GM12872 (cell line): ENCODE measurements around the gene PLAC1.

Experiments used
- TF ChIP-seq, protein P1 (sequence below): IDR thresholded peaks from 3 replicates; pipeline ENCODE4 v1.5.1; 2011; ENCODE audit warnings: low read depth, mild to moderate bottlenecking, low read length, moderate library complexity; ENCODE audit not compliant: insufficient read depth

Gene PLAC1, protein sequence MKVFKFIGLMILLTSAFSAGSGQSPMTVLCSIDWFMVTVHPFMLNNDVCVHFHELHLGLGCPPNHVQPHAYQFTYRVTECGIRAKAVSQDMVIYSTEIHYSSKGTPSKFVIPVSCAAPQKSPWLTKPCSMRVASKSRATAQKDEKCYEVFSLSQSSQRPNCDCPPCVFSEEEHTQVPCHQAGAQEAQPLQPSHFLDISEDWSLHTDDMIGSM

DNA sequence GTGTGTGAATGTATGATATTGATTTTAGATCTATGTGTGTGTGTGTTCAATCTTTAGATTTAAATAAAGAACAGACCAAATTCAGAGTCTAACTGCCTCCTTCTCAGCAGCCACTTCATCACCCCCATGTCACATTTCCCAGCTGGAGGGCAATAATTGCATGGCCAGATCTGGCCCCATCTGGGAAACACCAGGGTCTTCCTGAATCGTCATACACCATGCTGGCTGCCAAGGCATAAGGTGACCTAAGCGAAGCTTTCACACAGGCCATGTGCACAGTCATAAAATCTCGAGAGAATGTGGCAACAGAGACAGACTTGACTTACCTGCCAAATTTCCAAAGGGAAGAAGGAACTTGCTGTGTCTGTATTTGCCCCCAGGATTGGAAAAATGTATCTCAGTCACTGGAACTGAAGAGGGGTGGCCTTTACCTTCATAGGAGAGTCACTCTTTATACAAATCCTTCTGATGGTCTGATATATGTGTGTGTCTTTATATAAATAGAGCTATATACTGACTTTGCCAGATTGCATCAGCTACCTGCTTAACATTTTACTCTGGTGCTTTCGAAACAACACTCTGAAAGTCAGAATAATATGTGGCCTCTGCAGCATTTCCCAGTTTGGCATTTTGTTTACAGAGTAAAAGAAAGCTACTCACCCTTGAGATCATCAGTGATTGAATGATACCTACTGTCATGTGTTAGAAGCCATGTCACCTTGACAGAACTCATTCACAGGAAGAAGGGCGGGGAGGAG is at the start of gene PLAC1:
Gene PLAC1 (minus strand): TSS at position 470 of the 758 bp plus-strand sequence. CDS start 91,789 bp downstream, outside the sequence.
- TF ChIP-seq, protein P1, sequence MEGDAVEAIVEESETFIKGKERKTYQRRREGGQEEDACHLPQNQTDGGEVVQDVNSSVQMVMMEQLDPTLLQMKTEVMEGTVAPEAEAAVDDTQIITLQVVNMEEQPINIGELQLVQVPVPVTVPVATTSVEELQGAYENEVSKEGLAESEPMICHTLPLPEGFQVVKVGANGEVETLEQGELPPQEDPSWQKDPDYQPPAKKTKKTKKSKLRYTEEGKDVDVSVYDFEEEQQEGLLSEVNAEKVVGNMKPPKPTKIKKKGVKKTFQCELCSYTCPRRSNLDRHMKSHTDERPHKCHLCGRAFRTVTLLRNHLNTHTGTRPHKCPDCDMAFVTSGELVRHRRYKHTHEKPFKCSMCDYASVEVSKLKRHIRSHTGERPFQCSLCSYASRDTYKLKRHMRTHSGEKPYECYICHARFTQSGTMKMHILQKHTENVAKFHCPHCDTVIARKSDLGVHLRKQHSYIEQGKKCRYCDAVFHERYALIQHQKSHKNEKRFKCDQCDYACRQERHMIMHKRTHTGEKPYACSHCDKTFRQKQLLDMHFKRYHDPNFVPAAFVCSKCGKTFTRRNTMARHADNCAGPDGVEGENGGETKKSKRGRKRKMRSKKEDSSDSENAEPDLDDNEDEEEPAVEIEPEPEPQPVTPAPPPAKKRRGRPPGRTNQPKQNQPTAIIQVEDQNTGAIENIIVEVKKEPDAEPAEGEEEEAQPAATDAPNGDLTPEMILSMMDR: no peak

DNA sequence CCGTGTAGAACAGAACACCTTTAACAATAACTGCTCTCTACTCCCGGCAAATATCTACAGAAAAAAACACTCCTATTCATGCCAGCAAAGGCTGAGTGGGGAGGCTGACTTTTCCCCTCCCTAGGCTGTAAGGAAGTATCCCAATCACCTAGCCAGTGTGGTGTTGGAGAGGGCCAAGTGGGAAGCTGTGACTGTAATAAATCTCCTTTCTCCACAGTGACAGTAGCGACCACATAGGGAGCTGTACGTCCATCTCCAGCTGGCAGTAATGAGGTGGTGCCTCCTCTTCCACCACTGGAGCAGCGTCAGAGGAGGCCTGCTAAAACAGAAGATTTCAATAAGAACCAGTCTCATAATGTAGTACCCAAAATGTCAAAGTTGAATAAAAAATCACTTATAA is 47.9 kb upstream of the PLAC1 start:
- TF ChIP-seq, protein P1: no peak

DNA sequence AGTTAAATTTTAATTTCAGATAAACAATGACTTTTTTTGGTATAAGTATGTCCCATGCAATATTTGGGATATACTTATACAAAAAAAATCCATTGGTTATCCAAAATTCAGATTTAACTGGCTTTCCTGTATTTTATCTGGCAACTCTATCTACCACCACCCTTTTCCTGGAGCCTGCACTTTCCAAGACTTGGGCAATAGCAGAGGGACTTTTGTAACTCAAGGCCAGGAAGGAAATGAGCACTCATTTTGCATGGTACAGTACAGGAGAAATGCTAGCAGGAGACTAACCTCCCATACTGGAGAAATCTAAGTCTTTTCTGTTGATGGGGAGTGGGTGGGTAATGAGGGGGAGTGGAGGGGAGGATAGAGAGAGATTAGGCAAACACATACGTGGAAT is 37.7 kb upstream of the PLAC1 start:
- TF ChIP-seq, protein P1: no peak

DNA sequence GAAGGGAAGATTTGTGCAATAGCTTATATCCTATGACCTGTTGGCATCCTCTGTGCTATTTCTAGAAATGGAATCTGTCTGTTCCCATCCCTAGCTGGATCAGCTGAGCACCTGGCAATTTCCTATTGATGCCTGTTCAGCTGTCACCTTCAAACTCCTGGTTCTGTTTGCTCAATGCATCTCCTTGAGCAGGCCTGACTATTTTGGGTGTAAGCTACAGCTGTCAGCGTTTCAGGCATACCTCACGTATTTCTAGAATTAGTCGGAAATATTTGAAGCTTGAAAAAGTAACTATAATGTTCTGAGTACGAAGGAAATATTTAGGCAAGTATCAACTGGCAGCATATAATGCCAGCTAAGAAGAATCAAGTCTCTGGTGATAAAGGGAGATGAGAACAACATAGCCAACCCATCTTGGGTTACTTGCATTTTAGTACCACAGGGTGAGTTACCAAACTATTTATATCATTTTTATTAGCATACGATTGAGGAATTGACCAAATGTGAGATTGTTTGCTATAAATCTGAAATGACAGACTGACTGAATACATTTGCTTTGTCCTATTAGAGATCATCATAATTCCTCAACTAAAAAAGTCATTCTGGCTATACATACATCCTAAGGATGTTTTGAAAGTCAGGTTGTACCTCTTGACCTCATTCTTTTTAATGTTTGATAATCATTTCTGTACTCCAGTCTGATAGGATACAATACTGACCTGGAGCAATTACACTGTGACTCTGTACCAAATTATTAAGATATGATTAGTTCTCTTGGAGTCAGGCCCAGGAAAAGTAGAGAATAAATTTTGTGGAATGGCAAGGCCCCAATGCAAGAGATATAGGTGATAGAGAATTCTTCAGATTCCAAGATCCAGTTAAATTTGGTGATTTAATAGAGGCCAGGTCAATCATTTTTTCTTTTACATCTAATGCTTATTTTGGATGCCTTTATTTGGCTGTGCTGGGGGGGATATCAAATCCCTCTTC is 36.4 kb upstream of the PLAC1 start:
- TF ChIP-seq, protein P1: no peak

DNA sequence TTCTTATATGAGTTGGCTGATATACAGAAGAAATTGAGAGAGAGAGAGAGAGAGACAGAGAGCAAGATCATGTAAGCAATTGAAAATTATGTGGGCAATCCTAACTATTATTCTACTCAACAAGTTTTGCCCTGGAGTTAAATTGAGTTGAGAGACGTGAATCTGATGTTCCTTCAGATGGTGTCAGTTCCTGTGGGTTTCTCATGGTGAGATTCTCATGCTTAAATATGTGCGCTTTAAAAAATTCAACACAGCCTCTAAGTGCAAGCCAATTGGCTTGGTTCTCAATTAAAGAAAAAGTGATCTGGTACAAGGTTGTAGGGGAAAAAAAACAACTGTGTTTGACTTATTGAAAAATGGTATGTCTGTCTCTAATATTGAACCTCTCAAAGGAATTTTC is 35.4 kb upstream of the PLAC1 start:
- TF ChIP-seq, protein P1: no peak

DNA sequence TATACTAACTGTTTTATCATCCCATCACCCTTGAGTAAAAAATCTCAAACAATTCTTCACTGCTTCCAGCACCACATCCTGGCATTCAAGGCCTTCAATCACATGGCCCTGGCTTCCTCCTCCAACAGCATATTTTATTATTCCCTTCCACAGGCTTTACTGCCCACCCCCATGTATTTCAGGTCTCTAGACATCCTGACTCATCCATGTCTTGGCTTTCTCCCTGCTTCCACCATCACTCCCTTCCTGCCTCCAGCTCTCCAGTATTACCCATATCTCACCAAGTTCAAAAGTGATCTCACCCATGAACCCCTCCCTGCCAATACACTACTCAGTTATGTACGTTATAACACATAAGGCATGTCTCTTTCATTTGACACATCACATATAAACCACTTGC is 34.7 kb upstream of the PLAC1 start:
- TF ChIP-seq, protein P1: no peak

DNA sequence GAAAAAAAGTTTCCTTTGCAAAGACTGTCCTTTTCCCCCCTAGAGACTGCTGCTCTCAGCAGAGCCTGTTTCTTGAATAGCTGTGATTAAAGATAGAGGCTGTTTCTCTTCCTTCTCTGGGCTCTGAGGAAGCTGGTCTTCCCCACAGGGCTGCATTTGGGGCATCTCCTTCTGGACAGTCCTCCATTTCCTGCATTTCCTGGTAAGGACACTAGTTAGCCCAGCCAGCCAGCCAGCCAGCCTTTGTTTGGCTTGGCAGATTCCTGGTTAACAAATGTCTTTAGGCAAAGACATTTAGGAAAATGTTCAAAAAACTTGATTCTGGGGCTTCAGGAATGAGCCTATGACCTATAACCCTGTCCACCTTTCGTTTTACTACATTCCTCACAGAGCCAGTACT is 34.0 kb upstream of the PLAC1 start:
- TF ChIP-seq, protein P1: no peak
